A673 (cell line): ENCODE measurements around the gene SND1. TPM values are rescaled to one million over a fixed set of nuclear protein-coding genes. Genes with fewer than 3 reads are reported as not detected.

Experiments used
- BruUV-seq: library from RNA; stranded (reverse); fragments of 400-500 nt; replicated peaks from 2 replicates; lab custom pipeline; 2021; lab: Mats Ljungman, UMichigan
- CTCF ChIA-PET: fragments of 300-600 bp; sonication (Branson Sonifier 250); formaldehyde crosslinking; loops from one replicate; lab custom pipeline; 2022; ENCODE audit warnings: antibody characterized with exemption; lab: Charles Lee
- POLR2A ChIA-PET: fragments of 300-600 bp; sonication (Branson Sonifier 250); formaldehyde crosslinking; loops from one replicate; lab custom pipeline; 2022; ENCODE audit warnings: antibody characterized with exemption; ENCODE audit not compliant: low non-redundant PET; lab: Charles Lee
- DNase-seq: peaks from one replicate; pipeline ENCODE4 v3.0.0-alpha.2; 2015; ENCODE audit warnings: low spot score
- H3K27ac ChIP-seq: fragments of 200-600 bp; sonication (generic); 2 replicates; pipeline ENCODE4 v1.5.1; 2016; ENCODE audit warnings: mixed run types, low read depth, mild to moderate bottlenecking, mixed read lengths, antibody characterized with exemption, low read length; ENCODE audit not compliant: poor library complexity, severe bottlenecking
- H3K27me3 ChIP-seq: fragments of 200-600 bp; sonication (generic); replicated peaks from 2 replicates; pipeline ENCODE4 v1.6.1; 2017; ENCODE audit warnings: mixed run types, low read depth, mild to moderate bottlenecking, mixed read lengths, antibody characterized with exemption, low read length; ENCODE audit not compliant: insufficient read depth, poor library complexity
- H3K36me3 ChIP-seq: fragments of 200-600 bp; sonication (generic); 2 replicates; pipeline ENCODE4 v1.6.1; 2016; ENCODE audit warnings: mixed run types, mild to moderate bottlenecking, mixed read lengths, antibody characterized with exemption, low read length; ENCODE audit not compliant: insufficient read depth, poor library complexity, severe bottlenecking
- H3K4me1 ChIP-seq: fragments of 200-600 bp; sonication (generic); 2 replicates; pipeline ENCODE4 v1.6.1; 2017; ENCODE audit warnings: mixed run types, mild to moderate bottlenecking, mixed read lengths, antibody characterized with exemption, low read length; ENCODE audit not compliant: insufficient read depth, poor library complexity, severe bottlenecking
- H3K4me3 ChIP-seq: fragments of 200-600 bp; sonication (generic); 2 replicates; pipeline ENCODE4 v1.5.1; 2016; ENCODE audit warnings: low read depth, mixed run types, mild to moderate bottlenecking, mixed read lengths, low read length; ENCODE audit not compliant: poor library complexity, severe bottlenecking
- H3K9me3 ChIP-seq: fragments of 200-600 bp; sonication (generic); 2 replicates; pipeline ENCODE4 v1.6.1; 2016; ENCODE audit warnings: mixed run types, low read depth, mild to moderate bottlenecking, mixed read lengths, antibody characterized with exemption, low read length; ENCODE audit not compliant: poor library complexity, severe bottlenecking
- CTCF ChIP-seq: fragments of 300-800, 200-600 bp; sonication (generic); conservative IDR thresholded peaks from 2 replicates; pipeline ENCODE4 v1.5.1; 2017; ENCODE audit warnings: low read depth, mild to moderate bottlenecking, antibody characterized with exemption, low read length, moderate library complexity, mixed read lengths
- EZH2 ChIP-seq: fragments of 200-600 bp; sonication (generic); IDR thresholded peaks from 2 replicates; pipeline ENCODE4 v1.6.1; 2017; ENCODE audit warnings: borderline replicate concordance, low read depth, mild to moderate bottlenecking, mixed read lengths, antibody characterized with exemption, low read length; ENCODE audit not compliant: poor library complexity, severe bottlenecking
- intact Hi-C: fragments of 100-400 bp; cut with micrococcal nuclease; formaldehyde crosslinking; loops from one replicate; pipeline ENCODE4 v1.10.0; 2022; ENCODE audit not compliant: unreplicated experiment
- total RNA-seq: library from RNA; stranded (reverse); gene quantifications from 2 replicates; pipeline ENCODE4 v1.2.3, GENCODE V29; 2021

The SND1 gene
- total RNA-seq, 1 experiment from 2014 or later, result 177 TPM

- intact Hi-C loops, result no loop called here
Observed at GRCh38 chr7:127768241-127768640, 116.2 kb downstream of the SND1 start.

GRCh38 chr7:127769137-127769536 lies 117.1 kb downstream of the SND1 start:
- Histone ChIP-seq H3K4me3 (no peak overlapping the region), H3K36me3 (no peaks in the 10 kb centered on the region), H3K27ac (no peak overlapping the region), H3K9me3 (no peaks in the 10 kb centered on the region), H3K4me1 (peaks cover 14% of the 10 kb centered on the region), H3K27me3 (no peaks in the 10 kb centered on the region)
- ChIA-PET POLR2A (no interaction called here), CTCF (no interaction called here)
- intact Hi-C loops, result no loop called here
- TF ChIP-seq CTCF, result no peak
- TF ChIP-seq EZH2, result no peak
- DNase-seq, result no peak
- BruUV-seq, result no TSS peak

More at GRCh38 chr7:127768241-127768640, 116.2 kb downstream of the SND1 start:
- no peak overlapping the region for H3K4me3 ChIP-seq
- H3K9me3 ChIP-seq, result no peaks in the 10 kb centered on the region
- ChIA-PET CTCF (no interaction called here), POLR2A (no interaction called here)
- H3K27me3 ChIP-seq, result no peaks in the 10 kb centered on the region
- DNase-seq, result no peak
- H3K4me1 ChIP-seq, result peaks cover 14% of the 10 kb centered on the region
- no peak overlapping the region for H3K27ac ChIP-seq
- no peaks in the 10 kb centered on the region for H3K36me3 ChIP-seq
- no TSS peak for BruUV-seq
- no peak for TF ChIP-seq EZH2
- no peak for TF ChIP-seq CTCF

GRCh38 chr7:127769696-127770400 lies 117.9 kb downstream of the SND1 start:
- H3K4me3 ChIP-seq, result no peak overlapping the region
- intact Hi-C loops, result no loop called here
- H3K4me1 ChIP-seq, result peaks cover 14% of the 10 kb centered on the region
- POLR2A ChIA-PET, result no interaction called here
- no TSS peak for BruUV-seq
- H3K9me3 ChIP-seq, result no peaks in the 10 kb centered on the region
- no peak for TF ChIP-seq CTCF
- TF ChIP-seq EZH2, result no peak
- no peaks in the 10 kb centered on the region for H3K27me3 ChIP-seq
- DNase-seq, result peak; percentile 73
- no peak overlapping the region for H3K27ac ChIP-seq
- CTCF ChIA-PET, result no interaction called here
- no peaks in the 10 kb centered on the region for H3K36me3 ChIP-seq
